Hindlimb muscle (tissue), 1 donor: ENCODE results near the gene SP2. TPM values are rescaled to one million over a fixed set of nuclear protein-coding genes. Genes with fewer than 3 reads are reported as not detected.

ENCODE experiments used
- DNase-seq: peaks from one replicate; pipeline ENCODE4 v3.0.0-alpha.2; 2013
- polyA plus RNA-seq: library from polyadenylated mRNA; unstranded; fragments of 120-200 nt; gene quantifications from one replicate; pipeline ENCODE4 v1.2.1, GENCODE V29; 2013; ENCODE audit not compliant: insufficient read length

The SP2 gene
- 19.0 TPM for polyA plus RNA-seq

DNA sequence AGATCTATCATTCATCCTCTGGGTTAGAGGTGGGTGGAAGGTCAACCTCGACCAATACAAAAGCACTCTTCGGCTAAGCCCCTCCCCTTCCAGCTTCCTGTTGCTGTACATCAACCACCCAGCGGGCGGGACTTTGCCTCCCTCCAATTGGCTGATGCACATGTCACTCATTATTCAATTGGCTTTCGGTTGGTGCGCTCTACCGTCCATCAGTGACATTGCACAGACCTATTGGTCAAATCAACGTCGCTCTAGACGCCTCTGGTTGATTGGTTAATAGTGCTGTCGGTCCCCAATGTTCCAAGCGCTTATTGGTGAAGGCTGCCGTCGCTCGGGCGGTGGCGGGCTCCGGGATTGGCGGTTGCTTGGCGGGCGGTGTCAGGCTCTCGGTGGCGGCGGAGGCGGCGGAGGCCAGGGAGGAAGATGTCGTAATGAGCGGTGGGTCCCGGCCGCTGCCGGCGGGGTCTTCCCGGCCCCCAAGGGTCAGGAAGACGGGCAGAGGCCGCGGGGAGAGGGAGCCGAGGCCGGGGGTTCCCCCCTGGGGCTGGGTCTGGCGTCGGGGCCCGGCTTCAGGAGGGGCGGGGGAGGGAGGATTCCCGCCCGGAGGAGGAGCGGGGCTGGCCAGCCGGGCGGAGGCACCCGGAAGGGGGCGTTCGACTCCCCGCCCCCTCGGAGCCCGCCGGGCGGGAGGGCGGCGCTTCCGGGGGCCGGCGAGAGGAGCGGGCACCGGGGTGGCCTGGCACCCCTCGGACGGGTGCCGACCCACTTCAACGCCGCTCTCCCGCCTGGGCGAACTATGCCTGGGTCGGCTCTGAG is at the start of gene SP2:
TSS of gene SP2 (plus strand) at position 381 of the 816 bp plus-strand sequence. CDS start at position 432, 51 bp downstream.
- peak; percentile 100 for DNase-seq

DNA sequence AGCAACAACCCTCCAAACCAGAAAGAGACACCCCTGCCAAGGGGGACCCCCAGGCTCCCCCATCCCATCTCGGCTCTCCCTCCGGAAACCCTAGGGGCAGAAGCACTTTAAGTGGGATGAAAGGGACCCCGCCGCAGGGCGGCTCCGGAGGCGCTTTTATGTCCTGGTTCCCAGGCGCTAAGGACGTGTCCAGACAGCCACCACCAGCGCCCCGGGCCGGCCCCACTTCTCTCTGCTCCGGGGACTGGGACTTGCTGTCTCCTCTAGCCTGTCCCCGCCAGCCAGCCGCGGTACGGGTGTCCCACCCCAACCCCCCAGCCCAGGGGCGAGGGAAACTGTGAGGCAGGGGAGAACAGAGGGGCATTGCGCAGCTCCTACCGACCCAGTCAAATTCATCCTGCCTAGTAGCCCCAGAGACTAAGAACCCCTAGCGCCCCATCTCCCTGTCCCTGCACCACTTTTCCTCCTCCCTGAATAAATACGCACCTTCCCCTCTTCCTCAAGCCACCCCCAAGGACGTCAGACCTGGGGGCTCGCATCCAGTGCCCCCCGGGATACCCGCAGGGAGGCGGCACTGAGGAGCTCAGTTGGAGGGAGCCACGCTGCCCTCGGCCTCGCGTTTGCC is 49.2 kb upstream of the SP2 start:
- DNase-seq = no peak

DNA sequence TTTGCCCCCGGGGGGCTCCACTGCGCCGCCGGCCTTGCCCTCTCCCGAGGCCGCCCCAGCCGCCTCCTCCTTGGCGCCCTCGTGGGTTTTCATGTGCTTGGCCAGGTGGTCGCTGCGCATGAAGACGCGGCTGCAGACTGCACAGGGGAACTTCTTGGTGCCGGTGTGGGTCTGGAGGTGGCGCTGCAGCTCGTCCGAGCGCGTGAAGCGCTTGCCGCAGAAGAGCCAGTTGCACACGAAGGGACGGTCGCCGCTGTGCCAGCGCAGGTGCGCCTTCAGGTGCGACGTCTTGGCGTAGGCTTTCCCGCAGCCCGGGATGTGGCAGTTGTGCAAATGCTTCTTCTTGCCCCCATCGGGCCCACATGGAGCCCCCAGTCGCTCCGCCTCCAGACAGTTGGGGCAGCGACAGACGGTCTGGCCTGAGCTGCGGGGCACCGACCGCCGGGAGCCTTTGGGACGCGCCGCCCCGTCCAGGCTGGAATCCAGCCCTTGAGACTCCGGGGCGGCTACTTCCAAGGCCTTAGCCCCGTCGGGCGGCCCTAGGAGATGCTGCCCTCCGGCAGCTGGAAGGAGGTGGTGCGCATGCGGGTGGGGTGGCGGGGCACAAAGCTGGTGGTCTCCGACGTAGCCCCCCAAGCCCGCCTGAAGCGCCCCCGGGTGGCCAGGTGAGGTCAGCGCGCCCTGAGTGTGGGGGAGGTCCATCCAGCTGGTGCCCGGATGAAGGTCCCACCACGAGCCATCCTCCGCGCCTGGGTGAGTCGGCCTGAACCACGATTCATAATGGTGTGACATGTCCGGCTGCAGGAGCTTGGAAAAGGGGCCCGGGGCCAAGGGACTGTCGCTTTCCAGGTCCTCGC is 48.5 kb upstream of the SP2 start:
- no peak for DNase-seq

DNA sequence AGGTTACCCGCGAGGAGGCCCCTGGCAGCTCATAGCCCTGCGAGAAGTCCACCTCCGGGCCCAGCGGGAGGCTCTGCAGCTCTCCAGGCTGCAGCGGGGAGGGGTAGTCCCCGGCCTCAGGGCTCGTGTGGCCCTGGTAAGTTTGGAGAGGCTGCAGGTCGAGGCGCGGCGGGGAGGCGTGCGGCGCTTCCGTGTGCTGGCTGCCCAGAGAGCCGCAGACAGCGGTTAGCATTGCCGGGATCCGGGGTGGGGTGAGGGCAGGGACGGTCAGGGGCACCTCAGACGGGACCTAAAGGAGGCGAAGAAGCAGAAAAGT is 47.9 kb upstream of the SP2 start:
- no peak for DNase-seq

DNA sequence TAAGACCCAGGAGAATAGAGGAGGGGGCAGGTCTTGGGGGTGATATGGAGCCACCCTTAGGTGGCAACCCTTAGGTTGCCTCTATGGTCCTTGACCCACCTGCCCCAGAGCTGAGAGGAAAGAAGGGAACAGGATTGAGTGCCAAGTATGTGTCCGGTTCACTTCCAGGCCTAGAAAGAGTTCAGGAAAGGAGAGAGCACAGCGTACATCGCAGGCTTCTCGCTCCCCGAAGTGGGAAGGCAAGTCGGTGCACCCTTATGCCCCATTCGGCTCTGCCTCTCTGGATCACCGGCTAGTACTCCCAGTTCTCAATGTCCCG is 45.7 kb upstream of the SP2 start:
- DNase-seq = no peak

DNA sequence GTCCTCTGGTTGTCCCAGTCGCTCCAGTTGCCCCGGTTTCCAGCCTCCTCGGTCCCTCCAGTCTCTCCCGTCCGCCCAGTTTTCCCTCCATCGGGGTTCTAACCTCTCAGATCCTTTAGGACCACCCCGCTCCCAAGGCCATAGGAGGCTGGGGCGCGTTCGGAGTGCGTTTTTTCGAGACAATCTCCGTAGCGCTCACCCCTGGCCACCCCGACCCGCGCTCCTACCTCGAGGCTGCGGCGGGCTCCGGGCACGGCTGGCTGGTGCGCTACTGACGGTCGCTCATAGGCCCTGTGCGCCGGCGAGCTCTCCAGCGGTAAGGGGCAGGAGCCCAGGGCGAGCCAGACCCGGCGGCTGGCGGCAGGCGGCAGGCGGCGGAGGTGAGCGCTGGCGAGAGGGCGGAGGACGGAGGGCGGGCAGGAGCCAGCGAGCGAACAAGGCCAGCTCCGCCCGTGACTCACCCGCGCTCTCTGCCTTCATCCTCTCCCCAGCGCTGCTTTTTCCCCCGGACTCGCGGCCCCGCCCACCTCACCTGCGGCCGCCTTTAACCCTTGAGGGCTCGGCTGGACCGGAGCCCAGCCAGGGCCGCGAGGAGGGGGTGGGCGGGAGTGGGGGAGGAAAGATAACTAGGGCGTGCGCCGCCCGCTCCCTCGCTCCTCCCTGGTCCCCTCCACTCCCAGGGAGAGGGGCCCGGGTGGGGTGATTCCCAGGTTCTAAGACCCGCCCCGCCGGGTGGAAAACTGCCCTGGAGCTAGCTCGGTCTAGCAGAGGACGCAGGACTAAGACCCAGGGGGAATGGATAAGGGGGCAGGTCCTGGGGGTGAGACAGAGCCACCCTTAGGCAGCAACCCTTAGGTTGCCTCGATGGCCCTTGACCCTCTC is 45.1 kb upstream of the SP2 start, which contains the start of gene SP6:
TSS of gene SP6 (minus strand) at position 472 of the 882 bp plus-strand sequence. CDS start 2,734 bp downstream, outside the sequence.
- DNase-seq = no peak

DNA sequence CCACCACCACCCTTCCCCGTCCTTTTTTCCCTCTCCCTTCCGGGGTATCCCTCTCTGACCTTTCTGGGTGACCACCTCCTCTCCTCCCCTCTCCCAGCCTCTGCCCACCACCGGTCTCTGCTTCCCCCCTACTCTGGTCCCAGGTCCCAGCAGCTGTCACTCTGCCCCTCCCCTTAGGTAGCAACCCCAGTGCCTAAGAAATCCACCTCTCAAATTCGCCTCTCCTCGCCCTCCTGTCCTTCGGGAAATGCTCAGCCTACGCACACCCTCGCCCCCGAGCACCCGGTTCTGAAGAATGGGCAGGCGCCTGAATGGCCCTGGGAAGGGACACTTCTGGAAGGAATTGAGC is 44.3 kb upstream of the SP2 start:
- DNase-seq = no peak

DNA sequence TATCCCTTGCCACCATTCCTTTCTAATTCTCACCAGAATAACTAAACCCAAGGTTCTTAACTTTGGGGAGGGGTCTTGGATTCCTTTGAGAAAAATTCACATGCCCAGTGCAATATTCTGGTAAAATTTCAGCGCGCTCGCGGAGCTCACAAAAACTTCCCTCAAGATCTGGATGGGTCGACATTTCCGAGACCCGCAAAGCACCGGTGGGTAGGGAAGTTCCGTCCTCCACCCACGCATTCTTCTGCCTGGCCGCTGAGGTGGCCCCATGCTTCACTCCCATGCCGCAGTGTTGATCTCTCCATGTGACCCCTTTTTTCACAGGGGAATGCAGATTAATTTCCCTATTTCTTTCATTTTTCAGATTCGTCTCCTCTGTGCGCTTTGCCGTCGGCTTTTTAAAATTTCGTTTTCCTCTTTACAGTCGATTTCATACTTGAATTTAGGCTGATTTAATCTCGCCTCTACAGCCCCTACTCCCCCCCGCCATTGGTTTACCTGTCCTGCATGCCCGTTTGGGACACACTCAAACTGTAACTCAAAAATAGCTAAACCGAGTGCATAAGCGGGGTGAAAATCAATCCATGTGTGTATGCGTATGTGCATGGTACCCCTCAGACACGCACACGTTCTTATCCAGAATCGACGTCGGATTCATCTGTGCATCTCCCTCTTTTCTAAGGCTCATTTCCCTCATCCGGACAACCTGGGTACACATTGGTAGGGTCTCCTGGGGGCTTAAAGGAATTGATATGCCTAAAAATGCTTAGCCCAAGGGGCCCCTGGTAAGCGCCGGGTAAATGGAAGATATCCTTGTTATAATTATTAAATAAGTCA is 43.7 kb upstream of the SP2 start:
- no peak for DNase-seq

DNA sequence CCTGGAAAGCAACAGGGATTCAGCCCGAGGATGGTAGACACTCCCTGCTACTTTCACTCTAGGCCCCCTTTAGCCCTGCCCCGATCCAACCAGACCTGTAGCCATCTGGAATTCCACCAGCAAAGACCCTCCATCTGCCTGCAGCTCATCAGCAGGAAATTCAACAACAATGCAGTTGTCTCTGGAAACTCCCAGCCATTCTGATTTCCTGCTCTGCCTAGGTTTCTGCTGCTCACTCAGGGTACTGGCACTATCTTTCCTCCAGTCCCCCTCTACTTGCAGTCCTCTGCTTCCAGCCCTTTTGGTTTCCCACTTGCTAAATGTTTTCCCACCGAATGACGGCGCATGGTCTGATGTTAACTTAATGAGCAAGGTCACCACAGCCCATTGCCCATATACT is 42.4 kb upstream of the SP2 start:
- no peak for DNase-seq

DNA sequence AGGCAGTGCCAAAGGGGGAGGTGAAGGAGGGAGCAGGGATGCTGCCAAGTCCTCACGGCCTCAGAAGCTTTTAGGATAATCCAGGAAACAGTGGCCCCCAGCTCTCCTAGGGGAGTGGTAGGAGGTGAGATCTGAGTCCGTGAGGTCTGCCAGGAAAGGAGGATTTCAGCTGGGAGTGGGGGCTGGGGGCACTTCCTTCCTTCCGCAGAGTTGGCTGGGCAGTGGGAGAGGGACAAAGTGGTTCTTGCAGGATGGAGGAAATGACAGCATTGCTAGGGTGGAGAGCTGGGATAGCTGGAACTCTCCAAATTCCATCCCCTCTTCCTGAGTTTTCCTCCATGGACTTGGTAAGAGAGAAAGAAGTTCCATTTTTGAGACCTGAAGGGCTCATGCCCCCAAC is 40.3 kb upstream of the SP2 start:
- DNase-seq = no peak

DNA sequence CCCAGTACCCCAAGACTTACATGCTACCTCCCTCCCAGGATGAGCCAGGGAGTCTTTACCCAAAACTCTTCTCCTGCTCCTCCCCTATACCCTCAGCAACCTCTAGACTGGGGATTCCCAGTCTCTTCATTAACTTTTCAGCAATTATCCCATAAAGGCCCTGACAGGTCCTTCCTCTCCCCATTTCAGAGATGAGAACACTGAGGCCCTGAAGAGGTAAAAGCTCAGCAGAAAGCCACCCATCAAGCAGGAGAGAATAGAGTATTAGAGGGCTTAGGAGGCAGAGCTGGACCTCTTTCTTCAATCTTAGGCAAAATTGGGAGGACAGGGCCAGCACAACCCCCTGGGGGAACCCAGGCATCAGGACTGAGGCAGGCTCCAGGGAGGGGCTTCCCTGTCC is 39.2 kb upstream of the SP2 start:
- DNase-seq = no peak

DNA sequence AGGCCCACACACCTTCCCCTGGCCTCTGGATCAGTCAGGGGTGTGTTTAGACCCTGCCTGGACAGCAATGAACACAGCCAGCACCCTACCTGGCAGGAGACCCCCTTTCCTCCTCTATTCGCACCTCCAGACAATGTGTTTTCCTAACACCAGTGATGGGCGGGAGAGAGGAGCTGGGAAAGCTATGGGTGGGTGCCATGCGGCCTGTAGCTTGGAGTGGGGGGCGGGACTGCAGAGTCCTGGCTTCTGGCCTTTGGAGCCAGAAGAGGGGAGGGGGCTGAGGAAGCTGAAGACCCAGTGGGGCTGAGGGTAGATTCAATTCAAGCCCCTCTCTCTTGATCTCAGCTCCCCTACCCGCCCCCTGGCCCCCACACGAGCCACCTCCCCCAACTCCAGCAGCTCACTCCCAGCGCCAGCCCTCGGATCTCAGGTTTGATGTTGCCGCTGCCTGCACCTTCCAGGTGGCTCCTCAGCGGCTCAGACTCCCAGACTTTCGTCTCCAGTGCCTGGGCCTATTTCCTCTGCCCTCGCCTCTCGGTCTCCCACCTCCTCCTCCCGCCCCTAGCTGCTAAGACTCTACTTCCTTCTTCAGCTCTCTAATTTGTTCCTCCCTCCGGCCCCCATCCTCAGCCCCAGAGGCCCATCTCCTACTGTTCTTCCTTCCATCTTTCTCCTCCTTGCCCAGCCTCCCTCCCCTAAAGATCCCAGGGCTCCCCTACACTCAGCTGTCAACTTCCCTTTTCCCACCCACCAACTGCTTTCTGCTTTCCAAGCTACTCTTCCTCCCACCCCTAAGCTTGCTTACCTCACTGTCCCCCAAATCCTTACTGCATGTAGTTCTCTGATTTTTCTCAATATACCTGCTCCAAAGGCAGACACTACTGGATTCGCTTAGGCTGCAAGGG is 38.2 kb upstream of the SP2 start:
- no peak for DNase-seq

DNA sequence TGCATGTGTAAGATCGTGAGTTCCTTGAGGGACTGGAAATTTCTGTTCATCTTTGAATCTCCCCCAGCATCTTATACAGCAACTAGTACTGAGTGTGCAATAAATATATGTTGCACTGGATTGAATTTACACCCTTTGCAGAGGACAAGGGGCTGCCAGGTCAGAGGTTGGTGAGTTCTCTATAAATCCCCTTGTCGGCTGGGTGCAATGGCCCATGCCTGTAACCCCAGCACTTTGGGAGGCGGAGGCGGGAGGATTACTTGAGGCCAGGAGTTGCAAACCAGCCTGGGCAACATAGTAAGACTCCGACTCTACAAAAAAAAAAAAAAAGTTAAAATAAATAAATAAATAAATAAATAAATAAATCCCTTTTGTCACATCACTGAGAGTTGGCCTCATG is 35.6 kb upstream of the SP2 start:
- no peak for DNase-seq

DNA sequence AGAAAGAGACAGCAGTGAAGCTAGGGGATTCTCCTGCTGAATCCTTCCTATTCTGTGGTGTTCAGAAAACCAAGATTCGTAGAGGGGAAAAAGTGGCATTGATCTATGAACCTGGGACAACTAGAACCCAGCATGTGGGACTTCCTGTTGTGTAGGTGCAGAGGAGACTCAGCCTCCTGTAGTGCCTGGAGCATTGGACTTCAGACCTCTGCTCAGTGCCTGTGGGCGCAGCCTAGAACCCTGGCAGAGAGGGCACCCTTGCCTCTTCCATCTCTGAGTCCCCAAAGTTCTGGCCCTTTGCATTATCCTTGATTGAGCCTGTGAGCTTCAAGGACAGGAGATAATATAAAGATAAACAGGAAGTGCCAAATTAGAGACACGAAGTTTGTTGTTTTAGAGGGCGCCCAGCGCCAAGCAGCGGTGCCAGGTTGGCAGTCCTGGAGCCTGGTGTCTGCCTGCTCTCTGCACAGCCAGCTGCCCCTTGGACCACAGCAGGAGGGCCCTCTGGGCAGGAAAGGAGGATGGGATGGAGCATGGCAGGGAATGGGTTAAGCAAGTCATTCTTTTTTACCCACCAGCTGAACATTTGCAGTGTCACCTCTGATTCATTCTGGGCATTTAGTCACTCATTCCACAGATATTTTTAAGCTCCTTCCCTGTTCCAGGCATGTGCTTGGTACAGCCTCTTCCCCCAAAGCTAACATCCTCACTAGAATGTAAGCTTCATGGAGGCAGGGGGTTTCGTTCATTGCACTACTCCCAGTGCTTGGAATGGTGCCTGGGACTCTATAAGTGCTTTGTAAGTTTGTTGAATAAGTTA is 33.2 kb upstream of the SP2 start:
- no peak for DNase-seq

DNA sequence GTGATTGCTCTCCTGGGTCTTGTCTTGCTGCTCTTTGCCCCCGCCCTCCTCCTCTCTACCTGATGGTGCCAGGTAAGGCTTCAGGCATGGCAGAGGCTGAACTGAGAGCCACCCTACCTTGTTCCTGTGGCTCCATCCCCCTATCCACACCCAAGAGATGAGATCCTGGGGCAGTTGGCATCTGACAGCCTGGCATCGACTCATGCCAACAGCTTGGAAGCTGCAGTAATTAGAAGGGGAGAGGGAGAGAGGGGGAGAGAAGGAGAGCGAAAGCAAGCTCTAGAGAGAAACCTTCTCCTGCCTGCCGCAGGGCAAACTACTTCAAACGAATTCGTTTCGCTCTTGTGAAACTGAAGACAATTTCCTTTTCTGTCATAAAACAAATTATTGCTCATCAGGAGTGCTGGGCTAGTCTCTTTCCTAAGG is 31.2 kb upstream of the SP2 start:
- no peak for DNase-seq

DNA sequence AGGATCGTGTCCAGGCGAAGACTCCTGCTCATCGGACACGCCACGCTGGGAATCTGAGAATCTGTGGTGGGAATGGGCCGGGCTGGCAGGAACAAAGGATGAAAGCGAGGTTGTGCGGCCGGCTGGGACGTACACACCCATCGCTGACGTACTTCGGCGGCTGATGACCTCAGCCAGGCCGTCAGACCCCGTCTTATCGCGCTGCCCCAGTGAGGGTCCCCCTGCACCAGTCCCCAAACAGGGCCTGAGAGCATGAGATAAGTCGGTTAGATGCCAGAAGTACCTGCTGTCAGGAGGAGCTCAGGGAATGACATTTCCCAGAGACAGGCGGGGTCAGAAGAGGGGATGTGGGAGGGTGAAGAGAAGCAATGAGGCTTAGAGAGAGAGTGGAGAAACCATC is 29.1 kb upstream of the SP2 start:
- no peak for DNase-seq

DNA sequence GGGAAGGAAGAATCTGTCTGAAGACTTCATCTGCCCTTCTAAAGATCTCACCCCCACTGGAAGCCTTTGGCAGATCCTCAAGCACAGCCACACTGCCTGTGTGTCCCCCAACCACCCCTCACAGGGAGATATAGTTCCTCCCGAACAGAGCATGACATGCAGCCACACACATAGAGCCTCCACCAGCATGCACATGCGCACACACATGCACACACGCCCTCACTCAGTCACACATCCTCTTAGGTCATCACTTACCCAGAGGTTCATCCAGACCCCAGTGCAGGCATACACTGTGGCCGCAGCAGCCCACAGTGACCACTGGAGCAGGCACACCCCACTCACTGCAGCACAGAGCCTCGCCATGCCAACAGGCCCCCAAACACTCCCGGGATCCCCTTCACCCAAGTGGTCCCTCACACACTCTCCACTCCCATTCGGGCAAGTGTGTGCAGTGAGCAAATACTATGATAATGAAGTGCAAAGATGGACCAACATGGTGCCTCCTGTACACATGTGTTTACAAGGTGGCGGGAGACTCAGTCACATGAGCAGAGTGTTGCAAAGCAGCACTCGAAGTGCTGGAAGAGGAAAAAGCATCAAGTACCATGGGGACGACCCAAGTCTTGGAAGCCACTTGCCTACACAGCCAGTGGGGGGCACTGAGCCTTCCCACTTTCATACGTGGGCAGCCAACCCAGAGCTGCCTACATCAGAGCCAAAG is 28.1 kb upstream of the SP2 start:
- no peak for DNase-seq

DNA sequence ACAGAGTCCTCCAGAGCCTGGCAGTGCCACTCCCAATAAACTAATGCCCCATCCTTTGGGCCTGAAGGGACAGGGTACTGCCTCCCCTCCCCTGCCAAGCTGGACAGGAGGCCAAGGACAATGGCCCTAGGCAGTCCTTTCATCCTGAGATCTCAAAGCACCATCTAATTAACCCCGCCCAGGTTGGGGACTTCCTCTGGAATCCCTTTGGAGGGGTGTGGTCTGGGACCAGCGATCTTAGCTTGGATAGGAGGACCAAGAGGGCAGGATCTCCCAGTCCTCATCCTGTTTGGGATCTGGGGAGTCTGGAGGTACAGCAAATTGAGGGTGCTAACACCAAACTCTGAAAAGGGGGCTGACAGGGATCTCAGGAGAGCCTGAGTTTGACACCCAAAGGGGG is 26.9 kb upstream of the SP2 start:
- DNase-seq = no peak

DNA sequence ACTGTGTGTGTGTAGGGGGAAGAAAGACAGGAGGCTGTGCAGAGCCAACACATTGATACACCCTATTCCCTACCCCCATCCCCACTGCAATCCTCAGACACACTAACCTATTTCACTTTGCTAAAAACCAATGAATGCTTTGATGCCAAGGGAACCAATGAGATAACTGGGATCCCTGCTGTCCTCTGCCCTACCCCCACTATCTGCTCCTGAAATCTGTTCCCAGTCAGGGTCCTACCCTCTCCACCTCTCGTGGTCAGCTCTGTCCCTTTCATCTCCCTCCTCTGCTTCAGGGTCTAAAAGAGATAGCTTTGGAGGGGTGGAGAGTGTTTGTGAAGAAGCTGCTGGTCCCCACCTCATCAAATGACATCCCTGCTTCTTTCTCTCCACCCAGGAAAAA is 26.0 kb upstream of the SP2 start:
- DNase-seq = no peak
